Raji (cell line): ENCODE results near the gene ATP7A.

Experiments
- POLR2A ChIP-seq: IDR thresholded peaks from 2 replicates; pipeline ENCODE4 v1.6.1; 2011; ENCODE audit warnings: low read depth, low read length, control low read depth; ENCODE audit not compliant: insufficient read depth

ATP7A gene

GRCh38 chrX:77937291-77937690, 26.8 kb downstream of the ATP7A start:
- no peak for TF ChIP-seq POLR2A

DNA sequence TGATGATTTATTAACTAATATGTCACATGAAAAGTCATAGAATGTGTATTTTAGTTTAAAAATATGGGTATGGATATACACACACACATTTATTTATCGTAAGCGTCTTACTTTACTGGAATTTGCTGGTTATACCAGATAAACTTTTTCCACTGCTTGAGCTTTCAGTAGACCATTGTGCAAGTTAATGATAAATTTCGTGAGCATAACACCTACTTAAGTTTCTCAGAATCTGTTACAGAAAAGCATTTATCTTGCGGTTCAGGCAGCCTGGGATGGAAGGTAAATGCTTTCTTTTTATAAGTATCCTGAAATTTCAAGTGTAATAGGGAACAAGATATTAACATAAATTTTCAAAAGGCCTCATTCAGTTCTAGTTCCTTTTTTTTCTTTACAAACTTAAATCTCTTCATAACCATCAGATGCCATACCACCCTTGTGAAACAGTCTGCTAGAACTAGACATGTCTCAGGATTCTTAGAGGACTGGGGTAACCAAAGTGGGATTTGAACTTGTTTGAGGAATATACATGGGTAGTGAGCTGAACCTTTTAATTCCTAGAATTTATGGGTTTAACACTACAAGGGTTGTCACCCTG, 27.7 kb downstream of the ATP7A start:
- no peak for TF ChIP-seq POLR2A

- TF ChIP-seq POLR2A = no peak
Measured at GRCh38 chrX:77945910-77946545, 35.5 kb downstream of the ATP7A start.

DNA sequence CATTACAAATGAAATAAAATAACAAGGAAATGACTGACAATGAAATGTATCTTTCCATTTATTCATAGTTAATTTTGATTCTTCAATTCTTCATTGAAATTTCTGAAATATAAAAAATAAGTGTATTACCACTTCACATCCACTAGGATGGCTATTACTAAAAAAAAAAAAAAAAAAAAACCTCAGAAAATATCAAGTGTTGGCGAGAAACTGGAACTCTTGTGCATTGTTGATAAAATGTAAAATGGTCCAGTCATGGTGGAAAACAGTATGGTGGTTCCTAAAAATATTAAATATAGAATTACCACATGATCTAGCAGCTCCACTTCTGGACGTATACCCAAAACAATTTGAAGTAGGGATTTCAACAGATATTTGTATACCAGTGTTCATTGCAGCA, 36.1 kb downstream of the ATP7A start:
- TF ChIP-seq POLR2A = no peak

DNA sequence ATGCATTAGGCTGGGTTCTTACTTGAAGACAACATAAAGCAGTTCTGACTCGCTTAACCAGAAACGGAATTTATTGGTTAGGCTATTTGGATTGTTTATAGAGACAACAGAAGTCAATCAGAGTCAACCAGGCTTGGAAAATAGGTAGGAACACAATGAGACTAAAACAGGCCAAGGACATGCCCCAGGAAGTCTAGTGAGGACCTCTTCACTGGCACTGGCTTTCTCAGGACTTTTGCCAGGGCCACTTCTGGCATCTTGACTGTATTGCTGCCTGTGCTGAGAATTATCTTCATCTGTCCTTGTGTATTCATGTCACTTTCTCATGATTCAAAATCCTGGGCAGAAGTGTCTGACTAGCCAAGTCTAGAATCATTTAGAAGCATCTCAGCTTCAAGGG, 39.3 kb downstream of the ATP7A start:
- no peak for TF ChIP-seq POLR2A

GRCh38 chrX:77952173-77952572, 41.7 kb downstream of the ATP7A start:
- TF ChIP-seq POLR2A = no peak

DNA sequence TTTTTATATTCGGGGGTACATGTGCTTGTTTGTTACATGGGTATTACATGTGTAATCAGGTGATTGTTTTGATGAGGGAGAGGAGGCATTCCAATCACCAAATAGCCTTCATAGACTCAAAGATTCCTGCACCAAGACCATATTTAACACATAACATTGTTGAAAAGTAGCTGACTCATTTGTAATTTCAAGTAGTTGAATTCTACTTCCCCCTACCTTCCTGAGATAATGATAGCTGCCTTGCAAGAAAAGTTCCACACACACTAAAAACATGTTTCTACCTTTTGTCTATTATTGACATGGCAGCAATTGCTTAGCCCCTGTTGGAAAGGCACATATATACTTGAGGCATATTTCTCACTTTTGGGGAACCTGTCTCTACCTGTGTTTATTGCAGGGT, 42.8 kb downstream of the ATP7A start:
- TF ChIP-seq POLR2A = no peak

GRCh38 chrX:77953708-77954107, 43.2 kb downstream of the ATP7A start:
- TF ChIP-seq POLR2A = no peak

DNA sequence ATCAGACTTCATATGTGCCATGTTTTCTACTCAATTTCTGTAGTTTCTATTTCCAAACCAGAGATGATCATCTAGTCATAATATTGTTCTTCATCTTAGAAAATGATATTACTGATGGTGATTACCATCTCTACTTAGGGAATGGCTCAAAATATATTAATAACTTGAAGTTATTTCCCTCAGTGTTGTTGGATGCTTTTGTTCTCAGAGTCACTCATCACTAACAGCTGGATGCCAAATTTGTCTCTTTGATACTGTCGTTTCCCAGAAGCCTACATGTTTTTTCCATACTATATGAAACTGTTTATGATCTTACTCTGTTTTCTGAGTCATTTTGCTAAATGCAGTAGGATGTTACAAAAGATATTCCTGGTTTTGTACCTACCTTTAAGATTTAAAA, 50.1 kb downstream of the ATP7A start:
- TF ChIP-seq POLR2A = no peak

GRCh38 chrX:77961063-77961462, 50.6 kb downstream of the ATP7A start:
- TF ChIP-seq POLR2A = no peak

DNA sequence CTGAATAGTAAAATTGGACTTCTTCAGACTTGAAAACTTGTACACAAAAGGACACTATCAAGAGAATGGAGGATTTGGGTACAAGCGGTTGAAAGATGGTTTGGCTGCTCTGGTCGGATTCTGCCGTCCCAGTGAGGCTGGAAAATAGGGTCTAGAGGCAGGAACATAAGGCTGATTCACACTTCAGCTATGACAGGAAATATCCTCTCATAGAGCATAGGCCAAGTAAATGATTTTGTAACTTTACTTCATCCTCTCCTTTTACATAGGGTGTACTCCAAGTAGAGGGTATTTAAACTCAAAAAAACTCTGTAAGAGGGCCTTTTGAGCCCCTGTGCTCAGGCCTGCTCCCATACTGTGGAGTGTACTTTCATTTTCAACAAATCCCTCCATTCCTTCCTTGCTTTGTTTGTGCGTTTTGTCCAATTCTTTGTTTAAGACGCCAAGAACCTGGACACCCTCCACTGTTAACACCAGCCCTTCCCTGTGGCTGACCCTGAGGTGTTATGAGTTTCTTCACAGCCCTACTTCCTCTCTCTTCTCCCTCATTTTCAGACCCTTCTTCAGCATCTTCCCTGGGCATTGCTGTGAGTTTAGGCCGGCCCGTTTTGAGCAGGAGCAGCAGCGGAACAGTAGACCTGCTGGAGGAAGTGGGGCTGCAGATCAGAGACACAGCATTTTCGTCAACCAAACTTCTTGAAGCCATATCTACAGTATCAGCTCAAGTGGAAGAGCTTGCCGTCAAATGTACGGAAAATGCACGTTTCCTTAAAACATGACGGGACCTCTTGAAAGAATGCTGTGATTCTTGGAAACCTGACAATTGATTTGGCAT, 51.8 kb downstream of the ATP7A start:
- no peak for TF ChIP-seq POLR2A

DNA sequence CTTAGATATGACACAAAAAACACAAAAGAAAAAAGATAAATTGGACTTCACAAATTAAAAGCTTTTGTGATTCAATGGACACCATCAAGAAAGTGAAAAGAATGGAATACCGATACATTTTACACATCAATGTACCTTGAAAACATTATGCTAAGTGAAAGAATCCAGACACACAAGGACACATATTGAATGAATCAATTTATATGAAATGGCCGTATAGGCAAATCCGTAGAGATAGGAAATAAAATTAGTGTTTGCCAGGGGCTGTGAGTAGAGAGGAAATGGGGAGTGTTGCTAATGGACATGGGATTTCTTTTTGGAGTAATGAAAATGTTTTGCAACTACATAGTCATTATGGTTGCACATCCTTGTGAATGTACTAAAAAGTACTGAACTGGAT, 55.9 kb downstream of the ATP7A start:
- no peak for TF ChIP-seq POLR2A

DNA sequence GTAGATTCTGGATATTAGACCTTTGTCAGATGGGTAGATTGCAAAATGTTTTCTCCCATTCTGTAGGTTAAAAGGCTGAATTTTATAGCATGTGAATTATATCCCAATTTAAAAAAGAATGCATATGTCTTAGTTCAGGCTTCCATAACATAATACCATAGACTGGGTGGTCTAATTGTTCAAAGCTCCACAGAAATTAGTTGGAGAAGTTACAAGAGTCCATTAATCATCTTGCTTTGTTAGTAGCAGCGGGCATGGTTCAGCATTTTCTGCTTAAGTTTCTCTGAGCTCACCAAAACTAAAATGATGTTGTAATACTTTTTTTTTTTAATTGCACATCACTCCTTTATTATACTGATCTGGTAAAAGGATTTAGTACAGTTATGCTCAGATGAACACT, 57.1 kb downstream of the ATP7A start:
- TF ChIP-seq POLR2A = no peak

DNA sequence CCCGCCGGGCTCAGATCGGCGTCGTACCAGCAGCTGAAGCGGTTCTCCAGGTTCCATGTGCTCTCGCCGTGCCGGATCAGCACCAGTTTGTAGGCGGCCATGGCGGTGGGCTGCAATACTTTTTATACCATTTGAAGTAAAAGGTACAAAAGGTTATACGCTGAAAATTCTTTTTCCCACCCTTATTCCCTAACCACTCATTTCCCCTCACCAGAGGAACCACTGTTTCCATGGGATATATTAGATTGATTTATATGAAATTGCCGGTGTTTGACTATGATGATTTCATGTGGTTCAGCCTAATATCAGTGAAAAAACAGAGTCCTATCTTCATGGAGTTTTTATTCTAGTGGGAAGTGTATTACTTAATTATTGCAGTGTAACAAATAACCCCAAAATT, 59.0 kb downstream of the ATP7A start, which contains the start of gene PGAM4:
PGAM4 (minus strand) TSS at position 101 of the 400 bp plus-strand sequence; CDS start at position 101, 0 bp downstream.
- no peak for TF ChIP-seq POLR2A

GRCh38 chrX:77975755-77976154, 65.3 kb downstream of the ATP7A start:
- TF ChIP-seq POLR2A = no peak

GRCh38 chrX:77977095-77977494, 66.6 kb downstream of the ATP7A start:
- TF ChIP-seq POLR2A = no peak

- TF ChIP-seq POLR2A = no peak
Measured at GRCh38 chrX:77977518-77977917, 67.0 kb downstream of the ATP7A start.

DNA sequence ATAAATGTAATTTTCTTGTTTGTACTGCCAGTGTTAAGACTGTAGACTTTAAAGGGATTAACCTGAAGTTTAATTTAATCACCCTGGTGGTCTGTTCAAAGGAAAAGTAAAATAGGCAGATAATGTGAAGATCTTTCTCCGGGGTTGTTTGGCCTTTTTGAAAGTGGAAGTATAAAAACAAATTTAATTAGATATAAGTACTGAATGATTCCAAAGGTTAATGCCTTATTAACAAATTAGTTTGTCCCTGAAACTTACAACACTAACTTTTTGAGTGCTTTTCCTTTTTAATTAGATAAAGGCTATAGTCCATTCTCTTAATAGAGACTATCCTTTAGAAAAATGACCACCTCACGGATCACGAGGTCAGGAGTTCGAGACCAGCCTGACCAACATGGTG, 69.4 kb downstream of the ATP7A start:
- TF ChIP-seq POLR2A = no peak
